IPS-NIHi7 (cell line): ENCODE data around the gene CFHR5.
A peak's percentile ranks its signal among the peaks of the same experiment; 100 is the strongest.
"Not testable (repeated sequence)": the region's sequence is repeated elsewhere in the genome, so short reads cannot be mapped to it uniquely, and the experiment has no call there.

Experiments used
- DNase-seq: peaks from one replicate; pipeline ENCODE4 v3.0.0; 2012; ENCODE audit warnings: mixed read lengths; ENCODE audit errors: extremely low spot score

Gene CFHR5

DNA sequence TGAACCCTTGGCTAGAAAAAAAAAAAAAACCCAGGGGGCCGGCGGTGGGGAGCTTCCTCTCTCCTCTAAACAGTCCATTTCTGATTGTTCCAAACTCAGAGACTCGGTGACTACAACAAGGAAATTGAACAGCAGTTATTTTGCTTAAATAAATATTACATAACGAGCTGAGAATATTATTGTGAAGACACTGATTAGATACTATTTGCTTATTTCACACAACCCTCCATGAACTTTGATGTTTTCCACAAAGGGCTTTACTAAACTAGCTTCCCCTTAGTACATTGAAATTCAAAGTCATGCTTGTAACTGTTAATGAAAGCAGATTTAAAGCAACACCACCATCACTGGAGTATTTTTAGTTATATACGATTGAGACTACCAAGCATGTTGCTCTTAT, at the start of gene CFHR5:
Gene CFHR5 (plus strand): TSS at position 279 of the 400 bp plus-strand sequence. CDS start 109 bp downstream, at position 388.
- no peak for DNase-seq

DNA sequence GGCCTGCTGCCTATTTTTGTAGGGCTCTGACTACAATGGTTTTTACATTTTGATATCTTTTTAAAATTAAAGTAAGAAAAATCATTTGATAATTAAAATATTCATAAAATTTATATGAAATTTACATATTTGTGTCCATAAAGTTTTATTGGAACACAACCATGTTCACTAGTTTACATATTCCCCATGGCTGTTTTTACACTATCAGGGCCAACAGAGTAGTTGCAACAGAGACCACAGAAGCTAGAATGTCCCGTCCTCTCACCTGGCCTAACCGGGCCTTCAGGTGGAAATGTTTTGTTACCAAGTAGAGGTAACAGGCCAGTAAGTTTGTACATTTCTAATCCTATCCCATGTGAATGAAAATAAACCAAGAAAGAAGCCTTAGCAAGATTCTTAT, 44.5 kb upstream of the CFHR5 start:
- not testable (repeated sequence) for DNase-seq

DNA sequence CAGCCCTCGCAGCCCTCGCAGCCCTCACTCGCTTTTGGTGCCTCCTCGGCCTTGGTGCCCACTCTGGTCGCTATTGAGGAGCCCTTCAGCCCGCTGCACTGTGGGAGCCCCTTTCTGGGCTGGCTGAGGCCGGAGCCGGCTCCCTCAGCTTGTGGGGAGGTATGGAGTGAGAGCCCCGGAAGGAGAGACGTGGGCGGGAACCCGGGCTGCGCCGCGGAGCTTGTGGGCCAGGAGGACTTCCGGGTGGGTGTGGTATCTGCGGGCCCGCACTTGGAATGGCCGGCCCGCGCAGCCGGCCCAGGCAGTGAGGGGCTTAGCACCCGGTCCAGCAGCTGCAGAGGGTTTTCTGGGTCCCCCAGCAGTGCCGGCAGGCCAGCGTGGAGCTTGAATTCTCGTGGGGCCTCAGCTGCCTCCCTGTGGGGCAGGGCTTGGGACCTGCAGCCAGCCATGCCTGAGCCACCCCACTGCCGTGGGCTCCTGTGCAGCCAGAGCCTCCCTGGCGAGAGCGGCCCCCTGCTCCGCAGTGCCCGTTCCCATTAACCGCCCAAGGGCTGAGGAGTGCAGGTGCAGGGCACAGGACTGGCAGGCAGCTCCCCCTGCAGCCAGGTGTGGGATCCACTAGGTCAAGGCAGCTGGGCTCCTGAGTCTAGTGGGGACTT, 43.7 kb upstream of the CFHR5 start:
- no peak for DNase-seq

GRCh38 chr1:196941474-196941873, 35.9 kb upstream of the CFHR5 start:
- not testable (repeated sequence) for DNase-seq

DNA sequence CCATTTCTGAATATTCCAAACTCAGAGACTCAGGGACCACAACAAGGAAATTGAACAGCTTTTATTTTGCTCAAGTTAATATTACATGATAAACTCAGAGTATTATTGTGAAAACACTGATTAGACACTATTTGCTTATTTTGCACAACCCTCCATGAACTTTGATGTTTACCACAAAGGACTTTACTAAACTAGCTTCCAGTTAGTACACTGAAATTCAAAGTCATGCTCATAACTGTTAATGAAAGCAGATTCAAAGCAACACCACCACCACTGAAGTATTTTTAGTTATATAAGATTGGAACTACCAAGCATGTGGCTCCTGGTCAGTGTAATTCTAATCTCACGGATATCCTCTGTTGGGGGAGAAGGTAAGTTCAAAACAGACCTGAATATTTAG, 33.8 kb upstream of the CFHR5 start, which contains the start of gene CFHR2:
Gene CFHR2 (plus strand): TSS at position 171 of the 400 bp plus-strand sequence. CDS start 143 bp downstream, at position 314.
- DNase-seq: not testable (repeated sequence)

GRCh38 chr1:196951711-196952394, 25.5 kb upstream of the CFHR5 start:
- DNase-seq: no peak

DNA sequence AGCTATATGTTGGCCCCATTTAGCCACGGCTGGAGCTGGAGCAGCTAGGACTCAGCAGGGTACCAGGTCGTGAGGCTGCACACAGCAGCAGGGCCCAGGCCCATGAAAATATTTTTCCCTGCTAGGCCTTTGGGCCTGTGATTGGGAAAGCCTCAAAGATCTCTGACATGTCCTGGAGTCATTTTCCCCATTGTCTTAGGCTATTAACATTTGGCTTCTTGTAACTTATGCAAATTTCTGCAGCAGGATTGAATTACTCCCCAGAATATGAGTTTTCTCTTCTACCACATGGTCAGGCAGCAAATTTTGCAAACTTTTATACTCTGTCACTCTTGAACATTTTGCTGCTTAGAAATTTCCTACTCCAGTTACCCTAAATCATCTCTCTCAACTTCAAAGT, 22.6 kb upstream of the CFHR5 start:
- DNase-seq: no peak

DNA sequence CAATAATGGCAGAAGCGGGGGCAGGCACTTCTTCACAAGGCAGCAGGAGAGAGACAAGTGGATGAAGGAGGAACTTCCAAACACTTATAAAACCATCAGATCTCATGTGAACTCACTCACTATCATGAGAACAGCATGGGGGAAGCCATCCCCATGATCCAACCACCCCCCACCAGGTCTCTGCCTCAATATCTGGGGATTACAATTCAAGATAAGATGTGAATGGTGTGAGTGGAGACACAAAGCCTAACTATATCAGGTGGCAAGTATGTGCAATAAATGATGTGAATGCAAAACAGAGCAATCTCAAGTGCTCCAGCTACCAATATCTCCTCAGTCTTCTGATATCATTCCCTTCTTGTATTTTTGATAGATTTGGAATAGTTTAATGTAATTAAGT, 21.4 kb upstream of the CFHR5 start:
- DNase-seq: no peak

GRCh38 chr1:196960854-196961253, 16.5 kb upstream of the CFHR5 start:
- DNase-seq: no peak

DNA sequence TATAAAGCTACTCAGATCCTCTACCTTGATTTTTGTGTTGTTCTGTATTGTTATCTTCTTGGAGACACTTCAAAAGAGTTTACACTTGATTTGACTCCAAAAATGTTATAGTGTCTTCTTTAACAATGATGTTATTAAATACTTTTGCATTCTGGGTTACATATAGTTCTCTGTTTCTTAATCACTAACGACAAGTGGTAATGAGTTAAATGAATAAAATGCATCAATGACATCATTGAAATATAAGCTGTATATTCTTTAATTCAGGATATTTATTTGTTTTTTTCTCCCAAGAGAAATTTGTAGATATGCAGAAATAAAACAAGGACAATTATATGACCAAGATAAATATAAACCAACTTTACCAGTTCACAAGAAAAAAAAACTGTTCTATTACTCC, 7.2 kb upstream of the CFHR5 start:
- no peak for DNase-seq

DNA sequence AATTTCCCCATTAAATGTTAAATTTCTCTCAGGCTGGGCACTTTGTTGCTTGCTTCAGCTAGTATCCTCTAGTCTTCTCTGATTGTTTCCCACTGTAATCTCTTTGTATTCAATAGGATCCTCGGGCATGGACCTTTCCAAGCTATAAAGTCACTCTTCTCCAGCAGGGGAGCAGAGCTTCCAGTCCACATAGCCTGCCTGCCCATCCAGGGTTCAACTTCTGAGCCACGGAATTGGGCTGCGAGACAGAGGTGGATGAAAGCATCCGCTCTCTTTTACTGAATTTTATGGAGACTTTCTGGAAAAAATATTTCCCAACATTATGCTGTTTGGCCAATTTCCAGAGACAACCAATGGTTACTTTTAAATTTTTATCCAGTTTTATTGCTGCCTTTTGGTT, 1.1 kb upstream of the CFHR5 start:
- no peak for DNase-seq

DNA sequence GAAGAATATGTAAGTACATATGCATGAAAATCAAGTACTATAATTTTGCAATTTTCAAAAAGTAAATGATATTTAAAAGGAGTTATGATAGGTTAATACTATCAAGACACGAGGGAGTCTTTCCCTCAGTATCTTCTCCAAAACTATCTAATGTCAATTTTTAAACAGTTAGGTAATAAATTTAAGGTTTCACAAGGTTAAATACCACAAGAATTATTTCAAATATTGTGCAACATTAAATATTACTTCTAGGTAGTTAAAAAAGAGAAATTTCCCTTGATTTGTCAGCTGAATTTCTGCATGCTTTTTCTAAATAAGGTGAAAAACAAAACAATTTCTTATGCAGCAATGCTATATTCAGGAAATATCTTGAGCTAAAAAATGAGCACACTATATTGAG, 3.5 kb downstream of the CFHR5 start:
- DNase-seq: no peak

DNA sequence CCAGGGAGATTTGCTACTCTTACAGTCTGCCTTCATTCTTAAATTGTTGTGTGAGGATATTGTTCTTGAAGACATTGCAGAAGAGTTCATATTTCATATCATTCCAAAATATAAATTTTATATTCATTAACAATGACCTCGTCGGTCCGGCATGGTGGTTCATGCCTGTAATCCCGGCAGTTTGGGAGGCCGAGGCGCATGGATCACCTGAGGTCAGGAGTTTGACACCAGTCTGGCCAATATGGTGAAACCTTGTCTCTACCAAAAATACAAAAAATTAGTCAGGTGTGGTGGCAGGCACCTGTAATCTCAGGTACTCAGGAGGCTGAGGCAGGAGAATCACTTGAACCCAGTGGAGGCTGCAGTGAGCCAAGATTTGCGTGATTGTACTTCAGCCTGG, 4.9 kb downstream of the CFHR5 start:
- not testable (repeated sequence) for DNase-seq

- peak; percentile 65 for DNase-seq
These were observed 14.7 kb downstream of the CFHR5 start for GRCh38 chr1:196991919-196992651.

DNA sequence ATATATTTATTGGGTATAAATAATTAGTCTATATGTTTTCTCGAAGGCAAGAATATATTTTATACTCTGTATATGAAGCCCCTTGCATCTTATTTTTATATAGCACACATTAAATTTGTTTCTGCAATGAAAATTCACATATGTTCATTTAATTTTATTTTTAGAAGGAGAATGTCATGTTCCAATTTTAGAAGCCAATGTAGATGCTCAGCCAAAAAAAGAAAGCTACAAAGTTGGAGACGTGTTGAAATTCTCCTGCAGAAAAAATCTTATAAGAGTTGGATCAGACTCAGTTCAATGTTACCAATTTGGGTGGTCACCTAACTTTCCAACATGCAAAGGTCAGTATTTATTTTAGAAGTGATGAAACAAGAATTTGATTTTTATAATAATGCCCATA, 16.6 kb downstream of the CFHR5 start:
- no peak for DNase-seq

- DNase-seq: no peak
These were observed 20.1 kb downstream of the CFHR5 start for GRCh38 chr1:196997423-196997822.

GRCh38 chr1:197001828-197002227, 24.5 kb downstream of the CFHR5 start:
- DNase-seq: no peak

DNA sequence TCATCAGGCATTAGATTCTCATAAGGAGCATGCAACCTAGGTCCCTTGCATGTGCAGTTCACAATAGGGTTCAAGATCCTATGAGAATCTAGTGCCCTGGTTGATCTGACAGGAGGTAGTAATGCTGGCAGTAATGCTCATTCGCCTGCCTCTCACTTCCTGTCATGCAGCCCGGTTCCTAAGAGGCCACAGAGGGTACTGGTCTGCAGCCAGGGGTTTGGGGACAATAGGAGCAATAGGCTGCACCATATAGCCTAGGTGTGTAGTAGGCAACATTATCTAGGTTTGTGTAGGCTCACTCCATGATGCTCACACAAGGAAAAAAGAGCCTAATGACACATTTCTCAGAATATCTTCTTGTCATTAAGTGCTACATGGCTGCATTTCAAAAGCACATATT, 25.8 kb downstream of the CFHR5 start:
- no peak for DNase-seq

DNA sequence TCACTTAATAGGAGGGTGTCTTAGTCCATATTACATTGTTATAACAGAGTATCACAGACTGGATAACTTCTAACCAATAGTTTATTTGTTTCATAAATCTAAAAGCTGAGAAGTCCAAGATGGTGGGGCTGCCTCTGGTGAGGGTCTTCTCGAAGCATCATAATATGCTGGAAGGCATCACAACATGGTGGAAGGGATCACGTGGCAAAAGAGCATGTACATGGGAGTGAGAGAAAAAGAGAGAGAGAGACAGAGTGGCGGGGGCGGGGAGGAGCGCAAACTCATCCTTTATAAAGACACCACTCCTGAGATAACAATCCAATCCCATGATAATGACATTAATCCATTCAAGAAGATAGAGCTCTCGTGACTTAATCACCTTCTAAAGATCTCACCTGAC, 31.5 kb downstream of the CFHR5 start:
- DNase-seq: no peak

- DNase-seq: no peak
These were observed 34.3 kb downstream of the CFHR5 start for GRCh38 chr1:197011614-197012013.

GRCh38 chr1:197013234-197013633, 35.9 kb downstream of the CFHR5 start:
- DNase-seq: no peak

DNA sequence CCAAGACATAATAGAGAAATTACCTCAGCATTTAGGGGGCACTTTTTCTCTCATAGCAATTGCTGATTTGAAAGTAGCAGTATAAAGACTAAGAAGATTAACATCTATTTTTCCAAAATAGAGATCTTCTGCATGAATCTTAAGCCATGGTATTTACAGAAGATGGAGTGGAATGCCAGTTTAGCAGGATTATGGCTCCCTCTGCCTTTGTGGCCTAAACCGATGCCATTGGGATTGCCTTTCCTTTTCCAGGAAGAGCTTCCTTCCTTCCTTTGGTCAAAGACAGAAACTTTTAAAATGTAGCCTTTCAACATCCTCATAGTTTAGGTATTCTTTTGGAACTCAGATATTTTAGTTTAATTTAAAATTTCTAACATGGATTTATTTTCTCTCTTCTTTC, 39.4 kb downstream of the CFHR5 start:
- DNase-seq: no peak
